ENCODE measurements around the gene SPTBN1. TPM values are rescaled to one million over a fixed set of nuclear protein-coding genes. Genes with fewer than 3 reads are reported as not detected.
A peak's percentile ranks its signal among the peaks of the same experiment; 100 is the strongest.

Gene SPTBN1
- total and polyA plus RNA-seq, 2 of the 13 experiments (the other 11 are each of a cell fraction or from before 2014, with no cell fraction given): 123 to 299 TPM

- no peak for TF ChIP-seq ZNF589 (CRISPR knock-in tag; conservative IDR thresholded peaks at IDR 0.05)
- TF ChIP-seq ZNF724P (CRISPR knock-in tag; IDR thresholded peaks at IDR 0.05; ENCODE audit: borderline replicate concordance): no peak
- TF ChIP-seq KLF15 (CRISPR knock-in tag; IDR thresholded peaks at IDR 0.05; ENCODE audit: borderline replicate concordance): no peak
- no peak for TF ChIP-seq ZNF234 (CRISPR knock-in tag; conservative IDR thresholded peaks at IDR 0.05)
- TF ChIP-seq SCMH1 (CRISPR knock-in tag; IDR thresholded peaks at IDR 0.05; ENCODE audit: borderline replicate concordance): no peak
- TF ChIP-seq EHMT2 (IDR thresholded peaks at IDR 0.05; ENCODE audit: borderline replicate concordance, low read depth, low read length): no peak
- no peak for TF ChIP-seq KLF11 (CRISPR knock-in tag; IDR thresholded peaks at IDR 0.05)
- TF ChIP-seq ZNF446 (CRISPR knock-in tag; IDR thresholded peaks at IDR 0.05): no peak
- TF ChIP-seq MATR3 (CRISPR knock-in tag; IDR thresholded peaks at IDR 0.05): no peak
- TF ChIP-seq ZNF703 (CRISPR knock-in tag; IDR thresholded peaks at IDR 0.05; ENCODE audit: borderline replicate concordance): no peak
- no peak for TF ChIP-seq ELF4 (CRISPR knock-in tag; IDR thresholded peaks at IDR 0.05; ENCODE audit: borderline replicate concordance)
- 0 out of 2 replicates have a peak, but pooled peaks have one; percentile 33 for TF ChIP-seq ERF (CRISPR knock-in tag; IDR thresholded peaks at IDR 0.05)
- no peak for TF ChIP-seq ATF5 (CRISPR knock-in tag; IDR thresholded peaks at IDR 0.05; ENCODE audit: low read depth)
- TF ChIP-seq STAG1 (CRISPR knock-in tag; IDR thresholded peaks at IDR 0.05): peak; percentile 87
- no peak for TF ChIP-seq KLF16 (CRISPR knock-in tag; IDR thresholded peaks at IDR 0.05)
- TF ChIP-seq SMYD3 (CRISPR knock-in tag; IDR thresholded peaks at IDR 0.05): no peak
- TF ChIP-seq ZBTB43 (CRISPR knock-in tag; conservative IDR thresholded peaks at IDR 0.05): no peak
- peak; percentile 67; the same call in 1 of the 2 replicates for TF ChIP-seq TSC22D2 (CRISPR knock-in tag; IDR thresholded peaks at IDR 0.05; ENCODE audit: borderline replicate concordance)
- no peak for TF ChIP-seq PHB2 (IDR thresholded peaks at IDR 0.05; ENCODE audit: partially characterized antibody)
- no peak for TF ChIP-seq CENPBD1 (CRISPR knock-in tag; IDR thresholded peaks at IDR 0.05; ENCODE audit: borderline replicate concordance, low read depth)
- no peak for TF ChIP-seq KMT2B (CRISPR knock-in tag; IDR thresholded peaks at IDR 0.05)
- no peak for TF ChIP-seq ZNF33A (CRISPR knock-in tag; IDR thresholded peaks at IDR 0.05; ENCODE audit: borderline replicate concordance)
- TF ChIP-seq CBFB (CRISPR knock-in tag; IDR thresholded peaks at IDR 0.05): no peak
- no peak for TF ChIP-seq ETV6 (CRISPR knock-in tag; conservative IDR thresholded peaks at IDR 0.05)
- no peak for TF ChIP-seq PAXIP1 (CRISPR knock-in tag; conservative IDR thresholded peaks at IDR 0.05)
Measured at GRCh38 chr2:54503192-54503591, 47.1 kb downstream of the SPTBN1 start (continued).
